NCI-H1092 treated with DMSO at 0.1 percent for 48 hours (cell line): Measurements from ENCODE around the gene CAPN9.

Source experiments
- DNase-seq: peaks from one replicate; lab custom pipeline; 2025; lab: John Stamatoyannopoulos, UW

CAPN9 gene

DNA sequence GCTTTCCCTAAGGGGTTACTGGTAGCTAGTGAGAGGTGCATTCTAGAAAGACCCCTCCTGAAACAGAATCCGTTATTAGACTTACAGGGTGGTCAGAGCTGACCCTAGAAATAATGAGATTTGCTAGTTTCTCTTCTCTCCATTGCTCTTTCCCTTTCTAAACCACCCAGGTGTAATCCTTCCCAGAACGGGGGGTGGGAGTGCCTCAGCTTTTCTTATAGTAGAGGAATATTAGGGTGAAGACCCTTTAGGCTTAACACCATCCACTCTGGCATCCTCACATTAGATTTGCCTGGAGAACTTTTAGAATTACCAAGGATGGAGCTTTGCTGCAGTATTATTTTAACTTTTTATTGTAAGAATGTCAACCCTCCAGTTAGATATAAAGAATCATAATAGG lies 49.4 kb downstream of the CAPN9 start:
- no peak for DNase-seq

DNA sequence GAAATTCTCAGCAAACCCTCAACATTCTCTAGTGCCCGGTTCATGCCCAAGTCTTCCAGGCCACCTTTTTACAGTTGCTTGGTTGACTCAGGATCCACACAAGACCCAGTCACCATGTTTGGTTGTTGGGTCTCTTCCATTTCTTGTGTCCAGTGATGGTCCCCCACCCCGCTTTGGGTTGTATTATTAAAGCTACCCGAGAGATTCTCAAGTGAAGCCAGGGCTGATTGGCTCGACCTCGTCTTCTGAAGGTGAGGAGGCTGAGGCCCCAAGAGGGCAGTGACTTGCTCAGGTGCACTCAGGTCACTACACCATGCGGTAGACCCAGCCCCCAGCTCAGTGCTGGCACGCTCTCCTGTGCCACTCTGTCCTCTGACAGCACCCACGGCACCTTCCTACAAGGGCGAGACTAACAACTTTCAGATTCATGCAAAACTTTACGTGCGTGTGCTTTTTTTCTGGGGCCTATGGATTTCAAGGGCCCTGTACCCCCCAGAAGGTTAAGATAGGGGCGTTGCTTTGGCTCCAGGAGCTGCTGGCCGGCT lies 50.3 kb downstream of the CAPN9 start:
- no peak for DNase-seq

DNA sequence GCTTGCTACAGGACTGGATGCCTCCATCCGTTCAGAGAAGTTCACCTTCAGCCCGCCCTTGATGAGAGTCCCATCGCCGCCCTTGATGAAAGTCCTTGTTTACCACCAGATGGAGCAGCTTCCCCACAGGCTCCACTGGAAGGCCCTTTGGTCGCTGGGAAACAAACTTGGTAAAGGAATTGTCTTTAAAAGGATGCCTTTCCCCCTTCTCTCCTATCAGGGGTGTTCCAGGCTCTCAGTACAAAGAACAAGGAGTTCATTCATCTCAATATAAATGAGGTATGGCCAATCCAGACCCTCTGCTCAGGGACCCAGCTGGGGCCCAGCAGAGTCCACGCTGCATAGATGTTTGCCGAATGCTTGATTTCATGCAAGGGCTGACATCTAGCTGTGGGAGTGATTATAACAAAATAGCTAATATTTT lies 50.8 kb downstream of the CAPN9 start:
- DNase-seq, result peak; percentile 42

DNA sequence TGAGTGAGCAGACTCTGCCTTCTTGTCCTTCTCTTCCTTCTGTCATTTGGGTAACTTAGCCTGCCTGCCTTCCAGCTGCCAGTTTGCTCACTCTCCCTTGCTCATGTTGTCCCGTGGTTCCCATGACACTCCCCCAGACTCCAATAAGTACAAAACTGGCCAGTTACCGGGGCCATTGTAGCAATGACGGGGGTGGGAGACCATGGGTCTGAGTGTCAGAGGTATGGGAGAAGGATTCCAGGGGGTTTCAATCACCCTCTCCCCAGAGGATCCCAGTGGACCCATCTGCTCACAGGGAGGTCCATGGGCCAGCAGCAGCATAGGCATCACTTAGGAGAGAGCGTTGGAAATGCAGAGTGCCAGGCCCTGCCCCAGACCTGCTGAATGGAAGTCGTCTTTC lies 51.3 kb downstream of the CAPN9 start:
- no peak for DNase-seq

DNA sequence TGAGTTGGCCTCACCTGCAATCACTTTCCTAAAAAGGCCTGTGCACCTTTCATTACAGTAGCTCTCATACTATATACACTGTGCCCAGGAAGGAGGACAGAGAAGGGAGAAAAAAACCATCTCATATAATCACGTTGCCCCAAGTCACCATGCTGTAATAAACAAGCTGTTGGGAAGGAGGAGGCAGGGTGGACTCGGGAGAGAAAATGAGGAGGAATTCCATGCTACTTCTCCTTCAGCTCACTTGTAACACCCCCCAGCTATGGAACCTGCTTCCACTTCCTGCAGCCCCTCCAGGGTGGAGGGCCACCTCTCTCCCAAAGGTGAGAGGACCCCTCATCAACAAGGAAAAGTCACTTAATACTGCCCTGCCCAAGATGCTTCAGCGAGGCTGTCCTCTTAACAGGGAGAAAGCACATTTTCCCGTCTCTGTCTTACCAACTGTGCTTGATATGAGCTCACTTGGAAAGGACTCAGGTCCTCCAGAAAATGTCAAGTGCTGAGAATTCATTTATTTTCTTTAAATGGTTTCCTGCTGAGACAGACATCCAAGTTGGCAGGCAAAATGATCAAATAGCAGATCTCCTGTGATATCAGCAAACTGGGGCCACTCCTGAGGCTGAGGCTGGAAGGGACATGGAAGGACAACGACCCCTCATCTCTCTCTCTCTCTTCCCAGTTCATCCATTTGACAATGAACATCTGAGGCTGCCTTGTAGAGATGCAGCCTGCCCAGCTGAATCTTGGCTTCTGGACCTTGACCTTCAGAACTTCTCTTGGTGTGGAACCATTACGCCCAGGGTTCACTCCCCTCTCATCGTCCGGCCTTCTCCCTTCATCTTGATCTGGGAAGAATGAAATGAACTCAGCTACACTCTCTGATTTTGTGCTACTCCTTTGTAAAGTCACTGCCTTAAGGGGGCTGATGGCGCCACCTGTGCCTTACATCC lies 54.0 kb downstream of the CAPN9 start:
- DNase-seq, result no peak

DNA sequence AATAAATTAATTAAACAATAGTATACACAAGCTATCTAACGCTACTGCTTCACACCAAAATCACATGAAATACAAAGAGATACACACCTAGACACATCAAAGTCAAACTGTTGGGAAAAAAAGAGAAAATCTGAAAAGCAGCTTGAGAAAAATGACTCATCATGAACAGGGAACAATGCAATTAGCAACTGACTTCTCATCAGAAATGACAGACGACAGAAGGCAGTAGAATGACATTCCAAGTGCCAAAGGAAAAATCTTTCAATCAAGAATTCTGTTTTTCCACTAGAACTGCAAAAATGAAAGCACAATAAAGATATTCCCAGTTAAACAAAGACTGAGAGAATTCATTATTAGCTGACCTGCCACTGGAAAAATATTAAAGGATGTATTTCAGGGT lies 57.2 kb downstream of the CAPN9 start:
- DNase-seq, result no peak

DNA sequence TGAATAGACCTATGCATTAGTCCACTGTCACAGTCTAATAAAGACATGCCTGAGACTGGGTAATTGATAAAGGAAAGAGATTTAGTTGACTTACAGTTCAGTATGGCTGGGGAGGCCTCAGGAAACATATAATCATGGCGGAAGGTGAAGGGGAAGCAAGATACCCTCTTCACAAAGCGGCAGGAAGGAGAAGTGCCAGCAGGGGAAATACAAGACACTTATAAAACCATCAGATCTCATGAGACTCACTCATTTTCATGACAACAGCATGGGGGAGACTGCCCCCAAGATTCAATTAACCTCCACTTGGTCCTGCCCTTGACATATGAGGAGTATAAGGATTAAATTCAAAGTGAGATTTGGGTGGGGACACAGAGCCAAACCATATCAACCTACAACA lies 59.4 kb downstream of the CAPN9 start:
- DNase-seq, result no peak

DNA sequence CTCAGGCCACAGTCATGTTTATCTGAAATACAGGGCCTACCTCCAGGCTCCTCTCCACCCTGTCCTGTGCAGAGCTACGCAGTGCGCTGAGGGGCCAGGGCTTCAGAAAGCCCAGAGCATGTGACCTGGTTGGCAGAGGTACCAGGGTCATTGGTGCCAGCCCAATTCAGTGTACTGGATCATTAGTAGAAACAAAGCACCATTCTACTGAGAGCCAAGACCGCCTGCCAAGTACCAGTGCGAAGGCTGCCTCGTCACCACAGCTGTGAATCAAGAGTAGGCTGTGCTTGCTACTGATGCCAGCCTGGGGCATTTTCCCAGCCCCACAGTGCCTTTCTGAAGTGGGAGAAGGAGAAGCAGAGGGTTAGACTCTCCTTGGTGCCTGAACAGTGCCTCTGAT lies 59.8 kb downstream of the CAPN9 start:
- peak; percentile 37 for DNase-seq

DNA sequence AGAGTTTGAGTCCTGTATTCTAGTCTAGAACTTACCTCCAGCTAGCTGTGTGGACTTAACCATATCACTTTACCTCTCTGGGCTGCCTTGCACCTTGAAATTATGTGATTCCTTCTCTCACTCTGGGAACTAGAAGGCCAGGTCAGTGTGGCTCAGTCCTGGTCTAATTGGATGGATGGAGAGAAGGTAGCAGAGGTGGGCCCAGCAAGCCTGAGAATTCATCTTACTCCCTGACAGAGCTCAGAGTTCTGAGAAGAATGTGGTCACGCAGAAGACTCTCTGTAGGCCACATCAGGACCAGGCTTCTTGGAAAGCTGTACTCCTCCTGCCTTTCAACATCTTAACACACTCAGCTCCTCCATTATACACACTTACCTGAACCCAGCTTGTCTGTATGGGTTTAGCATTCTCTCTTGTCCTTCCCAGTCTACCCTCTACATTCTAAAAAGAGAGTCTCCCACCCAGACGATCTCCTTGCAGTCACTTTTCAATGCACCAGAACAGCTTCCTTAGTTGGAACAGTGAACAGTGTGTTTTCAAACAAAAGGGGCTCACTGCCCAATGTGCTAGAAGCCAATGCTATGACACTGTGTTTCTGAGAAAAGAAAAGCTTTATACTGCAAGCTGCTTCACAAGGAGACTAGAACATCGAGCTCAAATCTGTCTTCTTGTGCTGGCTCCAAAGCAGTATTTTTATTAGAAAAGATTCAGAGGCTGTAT lies 60.5 kb downstream of the CAPN9 start:
- no peak for DNase-seq

DNA sequence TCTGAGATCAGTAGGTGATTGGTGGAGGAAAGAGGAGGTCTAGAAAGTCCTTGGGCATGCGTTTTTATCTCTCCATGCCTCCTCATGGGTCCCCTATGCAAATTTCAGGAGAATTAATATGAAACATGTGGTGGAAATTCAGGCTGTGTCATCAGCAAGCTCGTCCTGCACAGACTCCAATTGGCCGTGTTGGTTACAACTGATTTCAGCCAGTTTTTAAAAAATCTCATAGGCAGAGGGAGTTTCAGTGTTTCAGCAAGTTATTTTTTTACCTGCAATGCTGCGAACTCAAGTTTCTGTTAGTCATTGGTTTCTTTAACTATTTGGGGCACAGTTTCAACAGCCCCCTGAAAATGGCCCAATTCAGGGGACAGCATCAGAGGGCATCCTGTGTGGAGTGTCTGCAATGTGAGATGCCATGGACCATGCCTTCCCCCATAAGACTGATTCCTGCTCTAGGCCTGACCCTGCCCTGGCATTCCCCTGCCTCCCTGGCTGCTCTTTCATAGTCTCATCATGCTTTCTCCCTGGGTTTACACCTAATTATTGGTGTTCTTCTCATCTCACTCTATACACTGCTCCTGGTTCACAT lies 61.2 kb downstream of the CAPN9 start:
- no peak for DNase-seq

DNA sequence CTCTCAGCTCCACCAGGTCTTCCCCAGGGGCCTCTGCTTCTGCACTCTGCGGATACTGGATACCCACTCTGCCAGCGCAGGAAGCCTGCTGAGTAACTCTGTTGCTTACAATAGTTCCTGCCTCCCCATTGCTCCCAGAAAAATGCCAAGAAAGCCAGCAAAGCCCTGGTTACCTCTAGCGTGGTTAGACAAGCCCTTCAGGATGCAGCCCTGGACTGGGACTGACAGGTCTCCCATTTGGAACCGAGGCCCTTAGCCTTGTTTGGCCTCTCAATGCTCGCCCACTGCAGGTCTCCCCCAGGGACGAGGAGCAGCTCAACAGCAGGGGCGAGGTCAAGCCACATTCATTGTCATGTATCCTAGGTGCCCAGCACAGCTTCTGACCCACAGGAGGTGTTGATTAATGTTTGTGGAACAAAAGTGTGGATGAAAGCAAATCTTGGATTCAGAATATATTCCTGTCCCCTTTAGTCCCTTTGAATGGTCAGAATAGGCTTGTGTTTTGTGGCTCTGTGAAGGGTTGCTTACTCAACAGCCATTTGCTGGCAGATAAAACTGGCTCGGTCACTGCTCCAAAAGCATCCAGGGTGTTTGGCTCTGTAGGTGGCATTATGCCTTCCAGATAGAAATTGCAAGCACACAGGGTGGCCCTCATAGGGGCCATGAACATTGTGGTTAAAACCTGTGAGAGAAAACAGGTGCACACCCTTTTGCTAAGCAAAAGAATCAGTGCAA lies 62.2 kb downstream of the CAPN9 start:
- DNase-seq, result no peak

DNA sequence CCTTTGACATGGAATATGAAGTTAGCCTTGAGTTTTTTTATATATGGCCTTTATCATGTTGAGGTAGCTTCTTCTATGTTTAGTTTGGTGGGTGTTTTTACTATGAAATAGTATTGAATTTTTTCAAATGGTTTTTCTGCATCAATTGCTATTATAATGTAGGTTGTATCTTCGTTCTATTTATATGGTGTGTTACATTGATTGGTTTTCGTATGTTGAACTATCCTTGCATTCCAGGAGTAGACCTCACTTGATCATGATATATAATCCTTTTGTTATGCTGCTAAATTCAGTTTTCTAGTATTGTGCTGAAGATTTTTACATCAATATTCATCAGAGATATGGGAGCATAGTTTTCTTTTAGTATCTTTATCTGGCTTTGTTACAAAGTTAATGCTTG lies 65.4 kb downstream of the CAPN9 start:
- DNase-seq, result no peak

DNA sequence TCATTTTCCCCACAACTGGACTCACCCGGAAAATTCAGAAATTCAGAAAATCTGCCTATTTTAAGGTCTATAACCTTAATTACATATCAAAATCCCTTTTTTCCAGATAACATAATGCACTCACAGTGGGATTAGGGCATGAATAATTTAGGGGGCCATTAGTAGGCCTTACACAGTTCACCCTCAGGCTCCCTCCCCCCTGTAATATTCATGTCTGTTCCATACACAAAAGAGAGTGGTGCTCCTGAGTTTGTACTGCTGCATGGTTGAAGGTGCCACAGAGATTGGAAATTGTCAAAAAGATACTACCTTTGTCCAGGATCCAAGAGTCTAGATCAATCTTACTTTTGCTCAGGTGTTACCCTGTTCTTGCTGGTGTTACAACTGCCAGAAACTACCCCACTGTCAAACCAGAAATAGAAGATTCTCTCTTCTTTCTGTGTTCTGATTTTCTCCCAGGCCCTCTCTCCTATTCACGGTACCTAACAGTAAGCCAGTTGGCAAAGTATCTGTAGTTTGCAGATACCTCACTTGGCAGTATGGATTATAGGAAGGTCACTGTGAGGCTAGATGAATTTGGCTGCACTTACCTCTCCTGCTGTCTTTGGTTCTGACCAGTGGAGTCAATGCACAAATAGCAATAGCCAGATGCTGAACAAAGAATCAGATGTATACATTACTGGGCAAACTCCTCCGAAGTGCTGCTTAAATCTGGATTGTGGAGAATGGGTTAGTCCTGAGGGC lies 67.9 kb downstream of the CAPN9 start:
- DNase-seq, result no peak

DNA sequence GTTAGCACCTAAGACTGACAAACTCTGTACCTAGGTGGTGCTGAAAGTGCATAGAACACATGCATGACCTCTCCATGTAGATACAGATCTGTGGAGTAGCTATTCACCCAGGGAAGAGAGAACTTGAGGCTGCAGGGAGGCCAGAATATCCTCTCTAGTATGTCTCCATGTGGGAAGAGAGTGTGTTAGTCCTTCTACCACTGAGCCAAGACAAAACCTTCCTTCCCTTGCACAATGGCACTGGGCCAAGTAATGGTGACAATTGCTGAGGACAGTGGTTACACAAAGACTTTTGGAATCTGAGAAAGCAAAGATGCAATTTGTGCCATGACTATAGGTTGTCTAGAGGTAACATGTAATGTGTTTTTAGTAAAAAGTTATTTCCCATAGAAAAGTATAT lies 68.8 kb downstream of the CAPN9 start:
- DNase-seq, result no peak

DNA sequence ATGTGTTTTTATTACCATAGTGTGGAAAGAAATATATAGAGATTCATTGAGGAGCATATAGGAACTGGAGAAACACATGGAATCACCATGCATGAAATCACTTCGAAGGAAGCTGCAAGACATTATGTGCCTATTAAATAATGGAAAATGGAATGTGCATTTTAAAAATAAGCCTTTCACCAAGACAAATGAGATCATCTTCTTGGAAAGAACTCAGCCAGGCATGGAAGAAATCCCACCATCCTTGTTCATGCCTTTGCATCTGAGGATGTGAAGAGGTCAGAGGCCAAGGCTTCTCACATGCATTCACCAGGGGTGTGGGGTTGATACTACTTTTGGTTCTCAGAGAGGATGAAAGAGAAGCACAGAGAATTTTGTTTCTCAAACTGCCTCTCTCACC lies 71.2 kb downstream of the CAPN9 start:
- no peak for DNase-seq

DNA sequence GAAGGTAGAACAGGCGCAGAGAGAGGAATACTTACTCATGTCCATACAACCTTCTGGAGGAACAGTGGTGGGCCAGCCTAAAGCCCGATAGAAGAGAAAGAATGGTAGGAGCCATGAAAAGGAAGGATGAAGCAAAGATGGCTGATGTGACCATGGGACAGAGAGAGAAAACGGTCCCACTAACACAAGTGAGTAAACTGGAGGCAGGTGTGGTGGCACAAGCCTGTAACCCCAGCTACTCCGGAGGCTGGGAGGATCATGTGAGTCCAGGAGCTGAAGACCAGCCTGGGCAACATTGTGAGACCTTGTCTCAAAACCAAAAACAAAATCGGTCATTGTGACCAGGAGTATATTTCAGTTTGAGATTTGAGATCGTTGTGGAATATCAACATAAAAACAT lies 71.7 kb downstream of the CAPN9 start:
- DNase-seq, result no peak

DNA sequence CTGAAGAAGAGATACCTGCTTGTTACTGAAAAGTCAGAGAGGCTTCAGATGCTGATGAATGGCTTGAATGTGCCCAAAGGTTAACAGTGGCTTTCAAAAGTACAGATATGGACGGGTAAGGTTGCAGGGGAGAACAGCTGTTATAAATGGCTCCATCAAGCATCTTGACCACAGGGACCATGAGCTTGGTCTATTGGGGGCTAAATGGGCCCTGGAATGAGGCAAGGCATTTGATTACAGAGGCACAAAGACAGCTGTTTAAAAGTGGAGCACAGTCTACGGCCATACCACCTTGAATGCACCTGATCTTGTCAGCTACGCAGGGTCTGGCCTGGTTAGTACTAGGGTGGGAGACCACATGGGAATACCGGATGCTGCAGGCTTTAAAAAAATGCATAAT lies 72.8 kb downstream of the CAPN9 start:
- DNase-seq, result no peak

DNA sequence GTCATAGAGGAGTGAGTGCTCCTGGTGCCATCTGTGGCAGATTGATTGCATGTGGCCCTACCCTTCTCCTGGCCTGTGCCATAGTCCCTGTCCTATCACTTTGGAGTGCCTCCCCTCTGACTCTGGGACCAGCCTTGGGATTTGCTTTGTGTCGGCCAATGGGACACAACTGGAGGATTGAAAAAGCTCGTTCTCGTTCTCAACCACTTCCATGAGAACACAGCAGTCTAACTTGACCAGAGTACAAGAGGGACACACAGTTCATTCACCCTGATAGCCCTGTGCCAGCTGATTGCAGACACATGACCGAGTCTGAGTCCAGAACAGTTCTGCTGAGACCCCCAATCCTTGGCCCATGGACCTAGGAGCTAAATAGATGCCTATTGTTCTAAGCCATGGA lies 73.4 kb downstream of the CAPN9 start:
- DNase-seq, result no peak

DNA sequence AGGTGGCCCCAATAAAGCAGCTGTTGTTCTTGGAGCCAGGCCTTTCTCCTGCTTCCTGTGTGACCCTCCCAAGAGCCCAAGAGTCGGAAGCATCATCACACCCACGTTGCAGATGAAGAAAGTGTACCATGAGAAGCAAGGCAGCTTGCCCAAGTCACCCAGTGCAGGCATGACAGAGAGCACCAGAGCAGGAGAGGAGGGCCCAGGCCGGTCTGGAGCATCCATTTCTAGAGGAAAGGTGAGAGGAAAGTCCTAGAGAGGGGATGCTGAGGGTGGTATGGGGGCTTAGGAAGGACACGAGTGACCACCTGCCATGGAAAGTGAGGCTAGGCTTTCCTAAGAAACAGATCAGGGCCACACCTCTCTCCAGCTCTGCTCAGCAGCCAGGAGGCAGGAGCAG lies 74.2 kb downstream of the CAPN9 start:
- no peak for DNase-seq

DNA sequence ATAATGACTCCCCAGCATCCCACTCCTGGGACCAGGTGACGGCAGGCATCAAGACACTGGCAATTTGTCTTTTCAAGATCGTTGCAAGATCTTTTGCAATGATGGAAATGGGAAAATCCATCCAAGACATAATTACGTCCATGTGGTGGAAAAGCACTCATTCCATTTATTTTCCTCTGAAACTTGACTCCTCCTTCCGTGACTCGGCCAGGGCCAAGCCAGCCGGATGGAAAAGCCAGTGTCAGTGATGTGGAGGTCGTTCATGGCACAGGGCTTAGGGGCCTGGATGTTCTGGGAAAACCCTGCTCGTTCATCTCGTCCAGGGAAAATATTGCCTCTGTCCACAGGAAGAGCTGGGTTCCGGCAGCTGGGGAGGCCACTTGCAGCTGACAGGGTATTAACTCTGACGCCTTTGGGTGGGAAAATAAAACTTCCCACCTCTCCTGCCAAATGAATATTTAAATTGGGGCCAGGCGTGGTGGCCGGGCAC lies 74.9 kb downstream of the CAPN9 start:
- DNase-seq, result no peak

DNA sequence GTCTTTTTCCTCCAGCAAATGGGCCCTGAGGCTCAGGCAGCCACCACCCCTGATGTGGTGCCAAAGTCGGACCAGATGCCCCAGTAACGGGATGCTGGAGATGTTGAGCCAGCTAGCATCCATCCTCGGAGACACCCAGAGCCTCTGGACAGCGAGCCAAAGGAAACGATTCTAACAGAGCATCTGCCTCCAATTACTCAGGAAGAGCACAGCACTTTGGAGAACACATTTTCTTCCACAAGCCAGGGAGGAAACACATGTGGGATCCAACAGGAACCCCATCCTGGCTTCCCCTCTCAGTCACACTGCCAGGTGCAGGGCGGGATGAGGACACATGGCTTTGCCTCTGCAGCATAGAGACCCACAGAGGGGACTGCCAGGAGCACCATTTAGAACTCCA lies 76.2 kb downstream of the CAPN9 start:
- DNase-seq, result no peak
